ENCODE measurements around the gene COL25A1.

Gene COL25A1

DNA sequence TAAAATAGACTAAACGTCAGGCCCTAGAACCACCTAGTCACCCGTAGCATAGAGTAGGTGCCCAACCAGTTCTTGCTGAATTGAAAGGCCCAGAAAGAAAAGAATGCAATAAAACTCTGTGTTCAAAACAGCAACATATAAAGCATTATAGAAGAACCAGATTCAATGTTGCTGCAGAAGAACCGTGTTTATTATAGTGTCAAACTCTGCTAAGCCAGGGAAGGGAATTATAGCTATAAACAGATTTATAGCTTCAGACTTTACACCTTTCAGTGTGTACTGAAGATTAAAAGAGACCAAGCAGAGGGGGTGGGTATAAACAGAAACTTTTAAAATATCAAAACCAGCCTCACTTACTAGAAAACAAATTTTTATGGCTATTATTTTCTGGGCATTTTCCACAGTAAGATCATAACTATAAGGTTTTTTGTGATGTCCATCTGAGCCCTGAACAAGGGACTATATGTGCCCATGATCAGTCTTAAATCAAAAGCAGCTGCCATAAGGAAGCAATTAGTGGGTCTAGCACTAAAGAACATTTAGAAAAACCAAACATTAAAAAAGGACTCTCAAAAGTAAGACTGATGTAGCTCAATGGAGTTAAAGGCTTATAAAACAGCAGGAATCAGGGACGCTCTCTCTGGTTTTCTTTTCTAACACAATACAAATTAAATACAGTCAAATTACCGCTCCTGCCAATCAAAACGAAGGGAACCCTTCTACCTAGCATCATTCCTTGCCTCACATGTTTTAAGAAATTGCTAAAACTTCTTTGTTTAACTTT, 319.9 kb downstream of the COL25A1 start:
- in situ Hi-C loops (cut with HindIII; ENCODE audit: low pct_unique_long_range_greater_than_20kb, low sequenced_read_pairs) = no loop called here
- no peak for TF ChIP-seq JUND (IDR thresholded peaks at IDR 0.05; ENCODE audit: low read depth)
- DNase-seq (ENCODE audit: low read depth in 1 of 2, low spot score in 1 of 2) = no peak

DNA sequence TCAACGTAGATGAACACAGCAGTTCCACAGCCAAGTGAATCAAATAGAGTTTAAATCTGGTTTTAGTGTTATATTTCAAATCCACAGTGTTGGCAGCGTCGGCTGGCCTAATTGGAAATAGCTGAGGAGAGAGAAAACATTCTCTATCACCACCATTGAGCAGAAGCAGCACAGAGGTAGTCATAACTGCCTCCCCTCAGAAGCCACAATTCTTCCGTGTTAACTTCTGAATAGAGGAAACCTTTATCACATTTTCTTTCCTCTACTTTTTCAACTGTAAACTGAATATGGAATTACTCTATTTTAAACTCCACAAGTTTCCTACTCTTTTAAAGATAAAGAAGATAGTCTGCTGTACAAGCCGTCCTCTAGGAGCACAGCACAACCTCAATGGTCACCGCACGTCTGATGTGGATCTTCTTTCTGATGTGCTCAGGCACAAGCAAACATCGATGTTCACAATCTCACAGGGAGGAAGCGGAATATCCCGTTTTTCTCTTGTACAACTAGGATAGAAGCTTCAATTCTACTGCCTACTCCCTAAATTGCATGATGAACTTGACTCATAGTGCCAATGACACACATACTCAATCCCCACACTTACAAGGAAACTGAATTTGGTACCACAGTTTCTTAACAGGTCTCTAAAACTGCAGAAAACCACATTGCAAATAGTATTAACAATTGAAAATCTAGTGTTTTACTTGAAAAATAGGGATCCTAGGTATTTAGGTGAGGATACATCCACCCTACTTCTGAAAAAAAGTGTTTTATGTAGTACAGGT, 321.8 kb downstream of the COL25A1 start:
- TF ChIP-seq JUND (IDR thresholded peaks at IDR 0.05; ENCODE audit: low read depth) = no peak
- DNase-seq (ENCODE audit: low read depth in 1 of 2, low spot score in 1 of 2) = no peak
- in situ Hi-C loops (cut with HindIII; ENCODE audit: low pct_unique_long_range_greater_than_20kb, low sequenced_read_pairs) = no loop called here

DNA sequence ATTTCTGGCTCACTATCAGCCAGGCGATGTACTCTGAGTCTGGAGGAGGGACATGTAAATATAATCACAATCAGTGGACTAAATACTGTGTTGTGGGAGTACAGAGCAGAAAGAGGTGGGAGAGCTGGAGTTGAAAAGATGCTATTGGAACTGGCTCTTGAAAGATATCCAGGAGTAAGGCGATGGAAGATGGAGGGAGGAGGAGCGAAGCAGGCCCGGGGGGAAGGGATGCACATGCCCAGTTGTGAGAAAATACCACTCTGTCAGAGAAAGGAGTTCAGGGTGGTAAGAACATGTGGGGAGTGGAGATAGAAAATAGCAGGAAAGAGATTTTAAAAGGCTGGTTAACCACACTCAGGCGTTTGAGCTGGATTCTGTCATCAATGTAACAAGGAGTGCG, 322.7 kb downstream of the COL25A1 start:
- DNase-seq (ENCODE audit: low read depth in 1 of 2, low spot score in 1 of 2) = no peak
- in situ Hi-C loops (cut with HindIII; ENCODE audit: low pct_unique_long_range_greater_than_20kb, low sequenced_read_pairs) = no loop called here
- TF ChIP-seq JUND (IDR thresholded peaks at IDR 0.05; ENCODE audit: low read depth) = no peak

- in situ Hi-C loops (cut with HindIII; ENCODE audit: low pct_unique_long_range_greater_than_20kb, low sequenced_read_pairs) = no loop called here
- DNase-seq (ENCODE audit: low read depth in 1 of 2, low spot score in 1 of 2) = no peak
- no peak for TF ChIP-seq JUND (IDR thresholded peaks at IDR 0.05; ENCODE audit: low read depth)
Observed at GRCh38 chr4:108978066-108978465, 324.4 kb downstream of the COL25A1 start.

- in situ Hi-C loops (cut with HindIII; ENCODE audit: low pct_unique_long_range_greater_than_20kb, low sequenced_read_pairs) = no loop called here
- no peak for TF ChIP-seq JUND (IDR thresholded peaks at IDR 0.05; ENCODE audit: low read depth)
- DNase-seq (ENCODE audit: low read depth in 1 of 2, low spot score in 1 of 2) = no peak
Observed at GRCh38 chr4:108972613-108973283, 329.7 kb downstream of the COL25A1 start.

- no peak for DNase-seq (ENCODE audit: low read depth in 1 of 2, low spot score in 1 of 2)
- in situ Hi-C loops (cut with HindIII; ENCODE audit: low pct_unique_long_range_greater_than_20kb, low sequenced_read_pairs) = no loop called here
Observed at GRCh38 chr4:108971473-108971872, 331.0 kb downstream of the COL25A1 start.

GRCh38 chr4:108965472-108966076, 336.9 kb downstream of the COL25A1 start:
- in situ Hi-C loops (cut with HindIII; ENCODE audit: low pct_unique_long_range_greater_than_20kb, low sequenced_read_pairs) = no loop called here
- TF ChIP-seq JUND (IDR thresholded peaks at IDR 0.05; ENCODE audit: low read depth) = no peak
- no peak for DNase-seq (ENCODE audit: low read depth in 1 of 2, low spot score in 1 of 2)

More at GRCh38 chr4:108971473-108971872, 331.0 kb downstream of the COL25A1 start:
- no peak for TF ChIP-seq JUND (IDR thresholded peaks at IDR 0.05; ENCODE audit: low read depth)

DNA sequence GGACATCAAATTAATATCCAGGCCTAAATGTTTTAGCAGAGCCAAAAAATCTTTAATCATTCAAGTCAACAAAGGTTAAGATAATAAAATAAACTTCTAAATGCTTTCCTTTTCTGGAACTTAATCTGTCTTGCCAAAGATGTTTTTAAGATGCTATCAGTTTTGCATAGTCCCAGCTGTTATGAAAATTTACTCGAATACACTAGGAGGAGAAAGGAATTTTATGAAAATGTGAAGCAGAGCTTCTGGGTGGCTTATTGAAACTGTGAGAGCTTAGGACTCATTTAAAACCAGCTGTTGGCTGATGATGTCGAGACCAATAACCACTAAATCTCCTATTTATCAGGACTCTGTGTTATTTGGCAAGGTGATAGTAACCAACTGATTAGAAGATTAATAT, 337.4 kb downstream of the COL25A1 start:
- no peak for DNase-seq (ENCODE audit: low read depth in 1 of 2, low spot score in 1 of 2)
- in situ Hi-C loops (cut with HindIII; ENCODE audit: low pct_unique_long_range_greater_than_20kb, low sequenced_read_pairs) = no loop called here
- TF ChIP-seq JUND (IDR thresholded peaks at IDR 0.05; ENCODE audit: low read depth) = no peak

GRCh38 chr4:108963910-108964309, 338.5 kb downstream of the COL25A1 start:
- TF ChIP-seq JUND (IDR thresholded peaks at IDR 0.05; ENCODE audit: low read depth) = no peak
- in situ Hi-C loops (cut with HindIII; ENCODE audit: low pct_unique_long_range_greater_than_20kb, low sequenced_read_pairs) = no loop called here
- no peak for DNase-seq (ENCODE audit: low read depth in 1 of 2, low spot score in 1 of 2)

GRCh38 chr4:108959491-108959890, 343.0 kb downstream of the COL25A1 start:
- no peak for TF ChIP-seq JUND (IDR thresholded peaks at IDR 0.05; ENCODE audit: low read depth)
- no peak for DNase-seq (ENCODE audit: low read depth in 1 of 2, low spot score in 1 of 2)
- in situ Hi-C loops (cut with HindIII; ENCODE audit: low pct_unique_long_range_greater_than_20kb, low sequenced_read_pairs) = no loop called here

GRCh38 chr4:108954880-108955279, 347.6 kb downstream of the COL25A1 start:
- DNase-seq (ENCODE audit: low read depth in 1 of 2, low spot score in 1 of 2) = no peak
- no peak for TF ChIP-seq JUND (IDR thresholded peaks at IDR 0.05; ENCODE audit: low read depth)
- in situ Hi-C loops (cut with HindIII; ENCODE audit: low pct_unique_long_range_greater_than_20kb, low sequenced_read_pairs) = no loop called here

DNA sequence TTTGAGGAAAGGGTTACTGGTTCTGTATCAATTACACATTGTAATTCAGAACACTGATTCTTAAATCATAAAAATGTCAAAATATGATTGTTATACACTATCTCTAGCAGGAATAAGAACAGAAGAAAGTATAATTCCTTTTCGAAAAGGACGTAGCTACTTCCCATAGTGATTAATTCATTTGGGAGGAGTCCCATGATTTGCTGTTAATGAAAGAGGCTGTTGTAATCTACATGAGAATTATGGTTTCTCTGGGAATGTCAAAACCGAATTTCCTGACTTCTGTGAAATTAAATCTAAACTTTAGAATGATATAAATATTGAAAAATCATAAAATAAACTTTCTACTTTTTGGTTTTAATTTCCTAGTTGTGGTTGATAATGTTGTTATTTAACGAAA, 348.5 kb downstream of the COL25A1 start:
- DNase-seq (ENCODE audit: low read depth in 1 of 2, low spot score in 1 of 2) = no peak
- in situ Hi-C loops (cut with HindIII; ENCODE audit: low pct_unique_long_range_greater_than_20kb, low sequenced_read_pairs) = no loop called here
- no peak for TF ChIP-seq JUND (IDR thresholded peaks at IDR 0.05; ENCODE audit: low read depth)

Measured in T47D (cell line).